DND-41 (cell line): ENCODE measurements around the gene COG2.

ENCODE experiments used
- ATAC-seq: fragments of 200-7000 bp; cut with Tn5 transposase; 3 replicates; pipeline ENCODE4 v1.9.1; 2021; ENCODE audit warnings: low read depth; ENCODE audit not compliant: insufficient read depth
- DNase-seq: peaks from one replicate; pipeline ENCODE4 v3.0.0-alpha.2; 2020
- H2AFZ ChIP-seq: 2 replicates; pipeline ENCODE4 v1.6.0; 2012; ENCODE audit warnings: low read depth, low read length
- H3K27ac ChIP-seq: 2 replicates; pipeline ENCODE4 v1.5.1; 2012; ENCODE audit warnings: low read length, inconsistent platforms
- H3K27me3 ChIP-seq: fragments of 200-600 bp; sonication (generic); 2 replicates; pipeline ENCODE4 v1.6.0; 2012; ENCODE audit warnings: low read length, mild to moderate bottlenecking, inconsistent platforms; ENCODE audit not compliant: insufficient read depth, poor library complexity
- H3K36me3 ChIP-seq: 2 replicates; pipeline ENCODE4 v1.5.1; 2012; ENCODE audit warnings: low read length, inconsistent platforms; ENCODE audit not compliant: insufficient read depth
- H3K4me1 ChIP-seq: 2 replicates; pipeline ENCODE4 v1.5.1; 2012; ENCODE audit warnings: mild to moderate bottlenecking, low read length; ENCODE audit not compliant: insufficient read depth
- H3K4me2 ChIP-seq: 2 replicates; pipeline ENCODE4 v1.6.0; 2012; ENCODE audit warnings: mild to moderate bottlenecking, moderate library complexity, low read length, inconsistent platforms; ENCODE audit not compliant: insufficient read depth
- H3K4me3 ChIP-seq, 2 experiments: fragments of 200-600 bp in 1 of 2; shearing (Covaris generic) in 1 of 2; 2 replicates each; pipeline ENCODE4 v1.5.1; 2012 to 2016; ENCODE audit warnings: inconsistent platforms in 2 of 2, low read length in 2 of 2, mild to moderate bottlenecking in 2 of 2, low read depth in 1 of 2, moderate library complexity in 1 of 2
- H3K79me2 ChIP-seq: 2 replicates; pipeline ENCODE4 v1.6.0; 2012; ENCODE audit warnings: low read length, inconsistent platforms; ENCODE audit not compliant: insufficient read depth
- H3K9ac ChIP-seq: 2 replicates; pipeline ENCODE4 v1.6.0; 2012; ENCODE audit warnings: low read depth, mild to moderate bottlenecking, inconsistent platforms, low read length, moderate library complexity
- H3K9me3 ChIP-seq: 2 replicates; pipeline ENCODE4 v1.5.1; 2012; ENCODE audit warnings: low read length, moderate library complexity, mild to moderate bottlenecking, inconsistent platforms; ENCODE audit not compliant: insufficient read depth, severe bottlenecking
- H4K20me1 ChIP-seq: 2 replicates; pipeline ENCODE4 v1.6.0; 2012; ENCODE audit warnings: low read length; ENCODE audit not compliant: insufficient read depth
- CTCF ChIP-seq: IDR thresholded peaks from 2 replicates; pipeline ENCODE4 v1.5.1; 2012; ENCODE audit warnings: borderline replicate concordance, low read length, moderate library complexity, mild to moderate bottlenecking; ENCODE audit not compliant: poor library complexity, severe bottlenecking; ENCODE audit errors: extremely low read depth
- EZH2 ChIP-seq: IDR thresholded peaks from 3 replicates; pipeline ENCODE4 v1.6.1; 2012; ENCODE audit warnings: borderline replicate concordance, low read depth, mild to moderate bottlenecking, moderate library complexity, low read length, inconsistent platforms; ENCODE audit not compliant: severe bottlenecking

COG2 gene

GRCh38 chr1:230706020-230706699 is 63.9 kb downstream of the COG2 start:
- Histone ChIP-seq H3K9ac (no peak overlapping the region), H3K27ac (no peak overlapping the region), H3K4me2 (no peak overlapping the region), H3K36me3 (no peaks in the 10 kb centered on the region), H3K4me1 (no peaks in the 10 kb centered on the region), H3K79me2 (no peaks in the 10 kb centered on the region), H3K4me3 (no peak overlapping the region), H3K27me3 (peaks cover 13% of the 10 kb centered on the region), H2AFZ (no peak overlapping the region), H3K9me3 (no peaks in the 10 kb centered on the region), H4K20me1 (no peaks in the 10 kb centered on the region)
- TF ChIP-seq CTCF = no peak
- no peak for TF ChIP-seq EZH2
- no peak for ATAC-seq
- no peak for DNase-seq

- Histone ChIP-seq H3K4me3 (no peak overlapping the region), H3K27me3 (peaks cover 3% of the 10 kb centered on the region), H3K4me2 (no peak overlapping the region), H3K4me1 (no peaks in the 10 kb centered on the region), H3K79me2 (no peaks in the 10 kb centered on the region), H3K36me3 (no peaks in the 10 kb centered on the region), H4K20me1 (no peaks in the 10 kb centered on the region), H2AFZ (no peak overlapping the region), H3K9ac (no peak overlapping the region), H3K27ac (no peak overlapping the region), H3K9me3 (no peaks in the 10 kb centered on the region)
- TF ChIP-seq CTCF (no peak), EZH2 (no peak)
- ATAC-seq (no peak), DNase-seq (no peak)
These were observed 64.8 kb downstream of the COG2 start for GRCh38 chr1:230706887-230707731.

GRCh38 chr1:230707732-230708630 is 65.7 kb downstream of the COG2 start:
- Histone ChIP-seq H3K4me3 (no peak overlapping the region), H4K20me1 (no peaks in the 10 kb centered on the region), H3K4me1 (no peaks in the 10 kb centered on the region), H3K36me3 (no peaks in the 10 kb centered on the region), H3K27ac (no peak overlapping the region), H3K27me3 (no peaks in the 10 kb centered on the region), H3K79me2 (no peaks in the 10 kb centered on the region), H2AFZ (no peak overlapping the region), H3K9me3 (no peaks in the 10 kb centered on the region), H3K9ac (no peak overlapping the region), H3K4me2 (no peak overlapping the region)
- no peak for TF ChIP-seq CTCF
- TF ChIP-seq EZH2 = no peak
- ATAC-seq = no peak
- no peak for DNase-seq
